Inflammatory macrophage treated with lipopolysaccharide for 4 hours (primary cell): ENCODE measurements around the gene RAP1A.
A peak's percentile ranks its signal among the peaks of the same experiment; 100 is the strongest.

Experiments used
- DNase-seq: peaks from one replicate; pipeline ENCODE4 v3.0.0-alpha.2; 2020

Gene RAP1A

DNA sequence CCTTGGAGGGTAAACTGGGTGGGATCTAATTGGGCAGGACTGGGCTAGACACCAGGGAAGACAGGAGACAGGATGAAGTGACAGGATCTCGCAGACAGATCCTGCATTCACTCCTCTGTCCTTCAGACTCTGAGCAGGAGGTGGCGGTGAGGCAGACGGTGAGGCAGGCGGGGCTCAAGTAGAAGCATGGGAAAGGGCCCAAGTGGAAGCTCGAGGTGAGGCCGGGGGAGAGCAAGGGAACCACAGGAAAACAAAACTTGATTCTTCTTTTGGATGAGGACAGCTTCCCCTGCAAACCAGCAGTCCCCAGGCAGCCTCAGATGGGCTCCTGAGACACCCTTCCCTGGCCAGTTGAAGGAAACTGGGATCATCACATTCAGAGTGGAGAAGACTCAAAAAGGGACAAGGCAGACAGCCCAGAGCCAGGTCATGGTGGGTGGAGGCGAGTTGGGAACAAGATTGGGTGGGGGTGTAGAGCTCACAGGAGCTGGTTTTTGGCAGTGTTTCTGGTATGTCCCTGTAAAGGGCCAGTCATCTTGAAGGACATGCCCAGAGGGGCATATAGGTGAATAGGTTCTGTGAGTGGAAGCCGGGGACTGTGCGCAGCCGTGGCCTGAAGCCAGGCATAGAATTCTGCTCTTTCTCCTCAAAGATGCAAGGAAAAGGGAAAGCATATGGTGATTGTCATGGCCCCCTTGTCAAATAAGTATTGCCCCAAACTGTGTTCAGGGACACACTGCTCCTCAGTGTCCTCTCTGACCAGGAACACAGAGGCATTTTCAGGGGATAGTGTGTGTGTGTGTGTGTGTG is 101.6 kb downstream of the RAP1A start:
- DNase-seq = no peak

DNA sequence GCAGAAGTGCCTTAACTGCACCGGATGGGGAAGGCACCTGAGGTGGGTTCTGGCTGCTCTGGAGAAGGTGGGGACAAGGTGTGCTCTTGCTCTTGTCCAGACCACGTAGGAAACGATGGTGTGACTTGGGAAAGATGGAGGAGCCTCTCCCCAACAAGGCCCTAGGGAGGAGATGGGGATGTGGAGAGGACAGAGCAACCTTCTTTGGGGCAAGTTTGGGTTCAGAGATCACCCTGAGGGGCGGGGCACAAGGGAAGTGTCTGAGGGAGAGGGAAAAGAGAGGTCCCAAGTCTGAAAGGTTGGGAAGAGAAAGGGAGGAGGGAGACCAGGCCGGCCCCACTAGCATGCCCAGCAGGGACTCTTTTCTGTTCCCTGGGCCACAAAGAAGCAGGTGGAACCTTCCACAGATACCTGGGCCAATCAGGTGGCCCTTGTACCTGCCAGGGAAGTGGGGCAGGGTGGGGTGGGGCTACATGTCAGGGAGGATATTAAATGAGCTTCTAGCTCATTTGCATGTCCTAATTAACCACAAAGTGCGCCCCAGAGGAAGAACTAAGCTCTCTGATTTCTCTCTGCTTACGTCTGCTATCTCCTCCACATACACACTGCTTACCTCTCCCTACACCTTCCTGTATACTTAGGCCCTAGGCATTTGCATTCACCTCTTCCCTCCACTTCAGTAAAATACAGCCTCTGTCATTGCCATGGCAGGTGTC is 103.7 kb downstream of the RAP1A start:
- DNase-seq = no peak

DNA sequence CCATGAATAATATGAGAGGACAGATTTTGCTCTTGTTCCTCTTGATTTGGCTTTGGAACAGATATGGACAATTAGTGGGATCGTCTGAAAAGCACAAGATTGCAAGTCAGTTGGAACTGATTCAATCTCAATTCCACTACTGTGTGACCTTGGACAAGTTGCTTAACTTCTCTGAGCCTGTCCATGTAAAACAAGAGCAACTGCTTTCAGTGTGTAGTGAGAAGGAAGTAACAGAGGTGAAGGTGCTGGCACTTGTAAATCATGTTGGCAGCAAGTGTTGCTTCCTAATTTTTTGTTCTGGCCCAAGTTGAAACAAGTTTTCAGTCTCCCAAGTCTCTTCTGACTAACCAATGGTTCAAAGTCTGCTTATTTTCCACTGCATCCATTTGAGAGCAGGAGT is 104.3 kb downstream of the RAP1A start:
- DNase-seq = no peak

DNA sequence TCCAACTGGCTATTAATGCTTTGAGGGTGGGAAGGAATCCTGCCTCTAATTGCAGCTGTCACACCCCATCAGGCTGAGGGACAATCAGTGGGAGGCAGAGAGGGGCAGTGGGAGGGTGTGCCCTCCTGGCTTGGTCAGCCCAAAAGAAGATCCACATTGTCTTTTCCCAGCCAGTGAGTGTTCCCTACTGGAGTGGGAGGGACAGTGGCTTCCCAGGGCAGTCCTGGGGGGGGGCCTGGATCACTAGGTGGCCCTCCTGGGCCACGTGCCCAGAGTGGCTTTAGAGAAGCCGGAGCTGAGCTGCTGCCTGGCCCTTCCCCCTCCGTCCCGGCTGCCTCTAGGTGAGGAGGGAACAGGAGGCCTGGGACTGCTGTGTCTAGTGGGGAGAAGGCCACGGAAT is 105.6 kb downstream of the RAP1A start:
- DNase-seq = no peak

DNA sequence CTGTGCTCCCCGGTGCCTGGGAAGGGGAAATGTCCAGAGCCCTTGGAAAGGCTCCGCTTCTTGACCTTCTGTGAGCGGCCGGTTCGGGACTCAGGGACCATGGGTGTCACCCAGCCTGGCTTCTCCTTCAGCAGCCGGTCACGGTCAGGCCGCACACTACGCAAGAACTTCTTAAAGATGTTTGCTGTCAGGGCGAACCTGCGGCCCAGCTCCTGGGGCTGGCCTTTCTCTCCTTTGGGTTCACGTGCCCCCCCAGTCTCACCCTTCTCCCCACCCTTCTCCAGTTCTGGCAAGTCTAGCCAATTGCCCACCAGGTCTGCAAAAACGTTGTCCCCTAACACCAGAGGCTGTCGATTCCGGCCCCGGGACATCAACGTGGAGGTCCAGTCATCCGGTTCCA is 107.5 kb downstream of the RAP1A start:
- no peak for DNase-seq

DNA sequence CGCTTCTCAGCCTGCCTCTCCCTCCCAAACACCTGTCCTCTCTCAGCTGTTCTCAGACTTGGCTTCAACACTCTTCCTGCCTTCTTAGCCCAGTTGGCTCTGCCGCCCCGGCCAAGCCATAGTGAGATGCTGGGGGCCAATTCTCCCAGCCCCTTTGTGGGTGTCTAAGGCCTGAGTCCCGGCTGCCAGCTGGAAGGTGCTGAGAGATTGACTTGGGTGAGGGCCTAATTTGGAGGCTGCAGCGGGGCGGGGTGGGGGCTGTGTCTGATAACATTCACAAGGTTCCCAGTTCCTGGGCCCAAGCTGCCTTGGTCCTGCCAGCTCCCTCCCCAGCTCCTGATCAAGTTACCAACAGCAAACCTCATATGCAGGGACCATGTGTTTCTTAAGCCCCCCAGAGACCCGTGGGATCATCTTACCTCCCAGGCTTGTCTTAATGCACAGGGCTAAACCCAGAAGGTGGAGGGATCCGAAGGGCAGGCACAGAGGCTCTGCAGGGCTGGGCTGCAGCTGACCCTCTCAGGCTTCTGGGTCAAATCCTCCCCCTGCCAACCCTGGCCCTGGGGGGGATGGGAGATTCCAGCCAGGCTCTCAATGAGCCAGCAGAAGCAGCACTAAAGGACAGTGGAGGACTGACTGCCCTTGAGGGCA is 109.8 kb downstream of the RAP1A start:
- no peak for DNase-seq

DNA sequence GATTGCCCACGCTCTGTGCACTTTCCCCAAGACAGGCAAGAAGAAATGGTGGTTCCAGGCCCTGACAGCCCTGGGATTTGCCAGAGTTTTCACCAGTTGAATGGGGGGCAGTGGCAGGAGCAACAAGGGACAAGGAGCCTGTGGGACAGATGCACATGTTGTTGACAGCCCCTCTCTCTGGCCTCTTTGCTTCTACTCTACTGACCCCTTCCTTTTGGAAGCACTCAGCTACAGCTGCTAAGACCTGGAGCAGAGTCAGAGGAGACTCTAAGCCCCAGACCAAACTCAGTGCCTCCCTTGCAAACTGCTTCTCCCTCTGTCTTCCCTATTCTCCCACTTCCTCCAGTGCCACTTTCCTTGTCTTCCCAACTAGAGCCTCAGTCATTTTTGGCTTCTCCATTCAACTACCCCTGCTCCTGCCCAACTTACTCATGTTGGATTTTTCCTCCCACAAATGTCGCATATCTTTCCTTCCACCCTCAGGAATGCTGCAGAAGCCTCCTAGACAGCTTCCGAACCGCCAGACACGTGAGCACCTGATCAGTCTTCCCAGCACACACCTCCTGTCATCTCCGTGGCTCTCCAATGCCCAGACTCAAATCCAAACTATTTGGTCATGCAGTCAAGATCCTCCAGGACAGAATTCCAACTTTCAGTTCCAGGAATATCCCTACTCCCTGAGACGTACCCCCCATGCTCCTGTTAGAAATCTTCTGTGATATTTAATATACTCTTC is 110.5 kb downstream of the RAP1A start:
- no peak for DNase-seq

DNA sequence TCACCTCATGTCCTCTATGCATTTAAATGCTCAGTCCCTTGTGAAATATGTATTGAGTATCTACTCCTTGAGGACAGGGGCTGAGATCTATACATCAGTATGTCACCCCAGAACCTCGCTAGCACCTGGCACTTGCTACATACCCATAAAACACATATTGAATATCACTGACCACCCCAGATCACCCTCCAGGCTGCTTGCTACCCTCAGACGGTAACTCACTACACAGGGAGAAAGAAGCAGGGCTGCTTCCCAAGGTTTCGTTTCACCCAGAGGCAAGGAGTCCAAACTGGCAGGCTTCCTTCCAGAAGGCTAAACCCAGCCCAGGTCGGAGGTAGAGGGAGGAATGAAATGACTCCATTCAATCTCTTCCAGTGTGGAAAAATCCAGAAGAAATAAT is 111.1 kb downstream of the RAP1A start:
- no peak for DNase-seq

DNA sequence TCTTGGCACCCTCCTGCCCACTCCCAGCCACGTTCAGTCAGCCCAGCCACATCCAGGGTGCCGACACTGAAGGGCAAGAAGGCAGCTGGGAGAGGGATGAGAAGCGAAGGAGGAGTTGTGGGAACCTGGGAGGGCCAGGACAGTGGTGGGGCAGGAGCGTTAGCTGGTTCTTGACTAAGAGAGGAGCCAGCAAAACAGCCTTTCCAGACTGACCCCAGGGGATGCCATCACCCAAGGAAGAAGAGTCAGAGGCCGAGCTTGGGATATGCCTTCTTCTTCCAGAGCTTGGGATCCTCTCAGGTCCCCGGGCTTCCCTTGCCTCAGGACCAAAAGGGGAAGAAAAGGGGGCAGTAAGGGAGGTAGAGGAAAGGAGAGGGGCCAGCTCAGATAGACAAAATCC is 112.4 kb downstream of the RAP1A start:
- DNase-seq = no peak

DNA sequence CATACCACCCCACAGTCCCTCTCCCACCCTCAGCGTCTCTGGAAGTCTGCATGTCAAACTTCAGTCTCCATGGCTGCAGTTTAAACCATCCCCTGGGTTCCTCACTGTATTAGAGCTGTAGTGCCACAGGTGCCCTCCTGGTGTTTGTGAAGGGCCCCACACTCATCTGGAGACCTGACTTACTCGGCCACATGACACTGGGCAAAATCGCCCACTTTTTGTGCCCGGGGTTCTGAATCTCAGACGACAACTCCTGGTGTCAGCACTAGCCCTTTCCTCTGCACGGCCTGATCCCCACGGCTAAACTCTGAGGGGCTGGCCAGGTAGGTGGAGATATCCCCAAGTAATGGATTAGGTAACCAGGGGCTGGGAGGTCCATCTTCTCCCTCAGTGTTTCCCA is 113.1 kb downstream of the RAP1A start:
- DNase-seq = no peak

DNA sequence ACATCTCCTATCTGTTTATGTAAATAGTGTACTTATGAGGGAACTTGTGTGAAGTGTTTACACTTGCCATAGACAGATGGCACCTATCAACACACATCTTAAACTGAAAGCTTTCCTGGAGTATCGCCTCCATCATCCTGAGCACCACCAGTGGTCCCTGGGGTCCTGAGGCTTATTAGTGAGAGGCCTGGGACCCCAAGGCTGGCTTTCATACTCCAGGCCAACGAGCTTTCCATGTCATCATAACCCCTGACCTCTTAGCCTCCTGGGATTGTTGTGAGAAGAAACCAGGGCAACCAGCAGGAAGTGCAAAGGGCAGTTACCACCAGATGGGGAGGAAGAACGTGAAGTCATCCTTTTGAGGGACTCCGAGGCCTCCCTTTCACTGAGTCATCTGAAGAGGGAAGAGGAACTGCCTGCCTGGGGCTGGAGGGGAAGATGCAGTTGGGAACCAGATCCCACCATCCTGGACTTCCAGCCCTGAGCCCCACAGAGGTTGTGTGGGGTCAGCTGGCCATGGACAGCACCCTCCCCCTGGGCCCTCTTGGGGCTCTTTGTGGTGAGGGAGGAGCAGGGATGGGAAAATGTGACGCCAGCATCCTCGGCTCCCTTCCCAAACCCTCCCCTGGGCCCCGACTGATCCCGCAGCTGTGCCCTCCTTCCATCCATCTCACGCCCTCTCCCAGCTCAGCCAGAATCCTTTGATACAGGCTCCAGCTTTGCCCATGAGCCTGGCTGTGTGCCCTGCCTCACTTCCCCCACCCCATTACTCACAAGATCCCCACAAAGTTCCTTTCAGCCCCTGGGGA is 113.8 kb downstream of the RAP1A start:
- DNase-seq = peak; percentile 96

DNA sequence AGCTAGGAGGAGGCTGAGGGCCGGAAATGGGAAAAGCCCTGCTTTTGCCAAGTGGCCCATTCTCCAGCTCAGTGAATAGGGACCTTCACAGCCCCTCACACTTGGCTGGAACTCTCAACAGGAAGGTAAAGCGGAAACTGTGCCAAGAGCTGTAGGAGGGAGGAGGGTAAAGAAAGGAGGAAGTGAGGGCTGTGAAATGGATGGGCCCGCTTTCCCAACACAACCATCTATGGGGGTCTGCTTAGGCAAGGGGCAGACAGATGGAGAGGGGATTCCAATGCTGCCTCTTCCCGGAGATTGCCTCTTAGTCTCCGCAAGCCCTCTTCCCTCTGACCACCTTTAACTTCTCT is 114.4 kb downstream of the RAP1A start:
- peak; percentile 81 for DNase-seq

DNA sequence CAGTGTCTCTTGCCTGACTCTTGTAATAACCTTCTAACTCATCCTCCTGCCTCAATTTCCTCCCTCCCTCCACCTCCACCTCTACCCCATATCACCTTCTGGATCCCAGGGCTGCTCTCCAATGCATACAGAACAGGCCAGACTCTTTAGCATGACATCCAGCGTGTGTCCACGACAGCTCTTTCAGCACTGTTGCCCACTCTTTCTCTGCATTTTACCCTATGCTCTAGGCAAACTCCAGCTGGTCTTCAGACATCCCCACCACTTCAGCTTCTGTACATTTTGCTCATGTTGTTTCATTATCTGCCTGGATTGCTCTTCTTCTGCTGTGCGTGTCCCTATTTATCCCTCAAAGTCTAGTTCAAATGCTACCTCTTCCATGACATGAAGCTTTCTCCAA is 114.8 kb downstream of the RAP1A start:
- no peak for DNase-seq

DNA sequence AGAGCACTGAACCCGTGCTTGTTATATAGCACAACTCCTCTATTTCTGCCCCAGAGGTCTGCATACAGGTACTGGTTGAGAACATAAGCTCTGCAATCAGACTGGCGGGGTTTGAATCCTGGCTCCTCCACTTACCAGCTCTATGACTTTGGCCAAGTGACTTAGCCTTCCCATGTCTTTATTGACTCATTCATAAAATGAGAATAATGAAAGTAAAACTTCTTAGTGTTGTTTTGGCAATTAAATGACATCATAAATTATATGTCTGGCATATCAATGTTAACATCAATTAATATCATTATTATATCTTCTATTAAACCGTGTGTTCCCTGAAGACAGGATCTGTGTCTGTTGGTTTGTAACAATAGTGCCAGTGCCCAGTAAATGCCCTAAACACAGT is 115.3 kb downstream of the RAP1A start:
- DNase-seq = peak; percentile 70

DNA sequence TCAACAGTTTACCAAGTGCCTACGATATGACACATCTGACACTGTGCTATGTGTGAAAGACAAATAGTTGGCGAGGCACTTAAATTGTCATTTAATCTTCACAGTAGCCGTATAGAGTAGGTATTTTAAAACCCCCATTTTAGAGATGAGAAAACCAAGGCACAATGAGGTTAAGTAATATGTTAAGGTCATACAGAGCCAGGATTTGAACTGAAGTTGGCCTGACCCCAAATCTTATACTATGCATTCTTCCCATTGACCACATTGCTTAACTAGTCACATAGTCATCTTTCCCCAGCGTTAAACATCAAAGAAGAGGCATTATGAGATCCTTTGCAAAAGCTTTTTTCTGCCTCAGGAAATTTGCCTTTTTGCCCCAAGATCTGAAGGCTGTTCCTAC is 115.7 kb downstream of the RAP1A start:
- DNase-seq = no peak

DNA sequence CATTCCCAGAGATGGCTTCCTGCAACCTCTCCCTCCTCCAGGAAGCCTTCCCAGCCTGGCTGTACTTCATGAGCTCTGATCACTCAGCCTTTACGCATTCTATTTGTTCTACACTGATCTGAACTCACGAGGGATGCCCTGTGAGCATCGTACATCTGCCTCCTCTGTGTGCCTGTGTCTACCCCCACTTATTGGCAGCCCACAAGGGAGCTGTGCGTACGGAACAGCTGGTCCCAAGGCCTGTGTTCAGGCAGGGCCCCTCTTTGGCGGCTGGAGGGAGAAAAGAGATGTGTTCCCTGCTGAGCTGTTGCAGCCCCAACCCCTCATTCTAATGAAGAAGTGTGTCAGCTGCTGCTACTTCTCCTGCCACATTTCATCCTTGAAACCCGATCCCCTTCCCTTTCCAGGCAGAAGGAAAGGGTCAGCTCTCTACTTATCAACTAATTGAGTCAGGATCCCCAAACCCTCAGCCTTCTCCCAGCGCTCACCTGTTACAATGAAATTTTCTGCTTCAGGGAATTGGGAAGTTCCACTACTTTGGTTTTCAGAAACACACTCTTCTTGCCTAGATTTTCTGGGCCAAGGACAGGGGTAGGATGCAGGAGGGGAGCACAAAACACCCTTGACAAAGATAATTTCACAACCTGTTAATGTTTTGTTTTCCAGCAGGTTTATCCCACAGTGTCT is 116.4 kb downstream of the RAP1A start:
- DNase-seq = no peak

DNA sequence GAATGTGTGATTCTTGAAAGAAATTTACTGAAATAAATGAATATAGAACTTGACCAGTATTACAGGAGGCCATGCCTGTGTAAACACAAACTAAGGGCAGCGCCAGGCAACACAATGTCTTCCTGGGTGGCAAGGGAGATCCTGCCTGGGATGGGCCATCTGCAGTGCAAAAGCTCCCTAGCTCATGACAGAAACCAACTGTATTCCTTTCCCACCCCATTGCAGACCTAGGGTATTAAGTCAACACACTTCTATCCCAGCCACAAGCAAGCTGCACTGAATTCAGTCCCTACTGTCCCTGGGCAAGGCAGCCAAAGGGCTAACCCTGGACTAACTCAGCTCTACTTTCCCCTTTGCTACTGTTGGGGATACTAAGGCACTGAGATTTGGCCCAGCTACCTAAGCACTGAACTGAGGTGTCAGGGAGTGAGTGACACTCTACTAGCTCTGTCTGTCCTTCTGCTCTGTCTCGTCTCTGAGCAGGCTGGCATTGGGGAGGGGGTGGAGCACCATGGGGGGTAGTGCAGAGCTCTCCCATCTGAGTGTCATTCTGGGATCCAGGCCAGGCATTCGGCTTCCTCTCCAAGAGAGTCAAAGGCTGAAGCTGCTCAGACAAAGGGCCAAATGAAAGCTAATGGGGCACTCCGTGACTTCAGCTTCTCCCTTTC is 117.1 kb downstream of the RAP1A start:
- DNase-seq = no peak

DNA sequence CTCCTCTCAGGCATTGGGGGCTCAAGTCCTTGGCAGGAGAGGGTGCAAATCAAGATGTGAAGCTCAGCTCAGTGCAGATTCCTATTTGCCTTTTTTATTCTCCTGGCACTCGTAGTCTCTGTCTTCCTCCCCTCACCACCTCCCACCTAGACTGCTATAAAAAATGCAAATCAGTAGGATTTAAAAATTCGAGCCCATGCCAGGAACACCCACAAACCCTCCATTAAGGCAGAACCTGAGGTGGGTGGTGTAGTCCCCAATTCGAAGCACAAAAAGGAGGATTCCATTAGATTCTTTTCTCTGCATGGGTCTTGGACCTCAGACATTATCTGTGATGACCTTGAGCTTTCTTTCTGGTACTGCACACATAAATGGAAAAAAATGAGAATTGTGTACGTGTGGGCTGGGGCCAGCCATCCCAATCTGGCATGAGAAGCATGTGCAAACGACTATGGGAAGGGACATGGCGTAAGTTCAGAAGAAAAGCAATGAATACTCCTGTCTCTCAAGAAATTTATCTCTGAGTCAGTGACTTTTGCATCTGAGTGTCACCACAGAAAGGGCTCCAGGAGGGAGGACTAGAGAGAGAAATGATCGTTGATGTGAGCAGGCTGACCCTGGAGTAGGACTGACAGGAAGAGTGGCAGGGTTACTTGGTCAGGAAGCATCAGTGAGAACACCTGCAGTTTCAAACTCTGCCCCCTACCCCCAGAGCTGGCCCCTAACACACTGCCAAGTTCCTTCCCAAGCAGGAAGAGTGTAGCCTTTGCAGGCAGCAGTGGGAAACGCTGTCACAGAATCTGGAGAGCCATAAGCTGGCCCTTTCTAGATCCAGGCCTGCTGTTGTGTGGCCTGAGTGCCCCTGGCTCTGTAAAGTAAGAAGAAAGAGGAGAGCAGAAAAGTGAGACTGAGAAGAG is 117.9 kb downstream of the RAP1A start:
- DNase-seq = no peak

DNA sequence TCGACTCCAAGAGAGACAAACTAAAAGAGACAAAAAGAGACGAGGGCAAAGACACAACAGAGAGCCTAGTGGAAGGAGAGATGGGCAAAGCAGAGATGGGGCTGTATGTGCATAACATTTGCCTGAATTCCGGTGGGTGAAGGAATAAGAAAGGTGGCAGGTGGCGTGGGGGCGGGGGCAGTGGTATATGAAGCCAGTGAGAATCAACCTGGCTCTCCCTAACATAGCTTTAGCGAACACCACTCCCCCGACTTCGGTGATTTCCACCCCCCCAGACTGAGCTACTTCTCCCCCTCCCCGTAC is 118.5 kb downstream of the RAP1A start:
- no peak for DNase-seq

DNA sequence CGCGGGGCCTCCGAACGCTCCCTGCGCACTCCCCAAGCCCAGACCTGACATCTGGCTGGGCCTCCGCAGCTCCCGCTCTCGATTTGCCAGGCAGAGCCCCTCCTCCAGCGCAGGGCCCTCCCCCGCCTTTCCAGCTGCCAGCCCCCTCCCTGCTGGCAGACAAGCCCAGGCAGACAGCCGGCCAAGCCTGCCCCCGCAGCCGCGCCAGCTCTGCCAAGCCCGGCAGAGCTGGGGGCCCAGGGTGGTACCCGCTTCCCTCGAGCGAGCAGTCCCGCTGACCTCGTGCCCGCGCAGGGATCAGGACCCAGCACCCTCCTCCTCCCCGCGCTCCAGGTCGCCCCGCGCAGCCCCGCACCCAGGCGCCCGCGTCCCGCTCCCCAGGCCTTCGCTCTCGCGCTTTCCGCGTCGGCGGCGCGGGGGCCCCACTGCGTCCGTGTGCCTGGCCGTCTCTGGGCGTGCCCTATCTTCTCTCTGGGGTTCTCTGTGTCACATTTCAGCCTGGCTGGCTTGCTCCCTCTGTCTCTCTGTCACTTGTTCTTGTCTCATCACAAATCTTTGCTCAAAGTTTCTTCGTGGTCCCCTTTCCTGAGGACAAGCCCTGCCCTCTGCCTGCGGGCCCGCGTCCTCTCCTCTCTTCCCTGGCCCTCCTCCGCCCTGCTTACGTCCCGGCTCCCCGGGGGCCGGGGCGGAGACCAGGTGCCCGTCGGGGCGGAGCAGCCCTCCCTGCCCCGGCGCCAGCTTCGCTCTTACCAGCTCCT is 119.0 kb downstream of the RAP1A start:
- DNase-seq = peak; percentile 41
